HS-27A (cell line): Measurements from ENCODE around the gene OR56A3.

ENCODE experiments used
- DNase-seq: peaks from one replicate; pipeline ENCODE4 v3.0.0-alpha.2; 2012; ENCODE audit warnings: low read depth, missing footprints

The OR56A3 gene

DNA sequence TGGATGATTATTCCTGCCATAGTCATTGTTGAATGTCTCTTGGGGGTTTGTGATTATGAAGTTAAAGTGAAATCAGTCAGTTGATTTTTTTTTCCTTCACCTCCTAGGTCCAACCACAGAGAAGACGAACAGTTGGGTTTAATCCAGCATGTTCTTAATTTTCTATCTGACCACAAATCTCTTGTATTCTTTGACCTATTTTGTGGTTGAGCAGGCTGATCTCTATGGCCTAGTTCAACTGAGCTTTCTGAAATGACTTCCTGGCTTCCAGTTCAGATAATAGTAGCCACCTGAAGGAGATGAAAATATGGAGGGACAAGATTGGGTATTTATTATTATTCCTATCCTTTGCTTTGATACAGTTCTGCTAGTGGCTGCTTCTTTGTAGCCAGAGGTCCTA is 31.5 kb downstream of the OR56A3 start:
- no peak for DNase-seq

DNA sequence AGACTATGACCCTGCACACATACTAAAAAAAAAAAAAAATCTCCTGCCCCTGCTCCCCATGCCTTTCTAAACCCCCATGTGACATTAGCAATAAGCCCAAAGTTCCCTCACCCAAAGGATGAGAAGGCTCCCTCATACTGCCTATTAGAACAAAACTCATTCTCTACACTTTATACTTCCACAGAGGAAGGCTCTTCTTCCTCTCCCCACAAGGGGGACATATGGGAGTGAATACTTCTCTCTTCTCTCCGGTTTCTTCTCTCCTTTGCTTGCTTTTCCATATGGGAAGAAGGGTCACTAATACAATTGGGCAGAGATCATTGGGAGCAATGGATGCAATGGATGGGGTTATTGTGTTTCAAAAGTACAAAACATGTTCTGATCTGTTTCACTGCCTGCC is 41.4 kb downstream of the OR56A3 start:
- DNase-seq = no peak

DNA sequence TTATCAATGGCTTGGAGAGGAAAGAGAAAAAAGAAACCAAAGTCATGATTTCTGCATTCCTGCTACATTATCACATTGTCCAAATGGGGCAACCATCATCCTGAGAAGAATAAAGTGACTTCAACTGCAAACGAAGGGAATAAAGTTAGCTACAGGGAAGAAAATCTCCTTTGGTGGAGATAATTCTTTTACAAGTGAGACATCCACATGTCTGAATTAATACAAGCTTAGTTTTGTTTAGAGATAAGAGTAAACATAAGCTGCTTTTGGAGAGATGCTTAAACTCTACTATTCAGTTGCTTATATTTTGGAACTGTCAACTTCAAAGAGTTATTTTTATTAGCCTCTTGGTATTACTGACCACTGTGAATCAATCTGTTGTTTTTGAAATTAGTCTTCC is 44.8 kb downstream of the OR56A3 start, which contains the start of gene OR52L1:
Gene OR52L1, minus strand, starts transcription at position 101 of the 400 bp plus-strand sequence. Its CDS starts 55 bp downstream, at position 46.
- no peak for DNase-seq

DNA sequence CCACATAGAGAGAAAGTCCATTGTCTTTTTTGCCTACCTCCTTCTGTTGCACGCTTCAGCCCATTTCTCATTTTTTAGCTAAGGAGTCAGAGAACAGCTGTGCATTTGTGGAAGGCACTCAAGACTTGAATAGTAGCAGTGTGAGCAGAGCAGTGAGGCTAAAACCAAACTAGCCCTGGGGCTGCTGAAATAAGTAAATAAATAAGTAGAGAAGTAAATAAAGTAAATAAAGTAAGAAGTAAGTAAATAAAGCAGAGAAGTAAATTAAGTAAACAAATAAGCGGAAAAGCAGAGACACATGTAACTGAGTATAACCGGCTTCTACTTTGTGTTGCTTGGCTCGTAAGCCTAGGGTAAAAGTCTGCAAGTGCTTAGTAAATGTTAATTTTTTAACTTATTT is 47.2 kb downstream of the OR56A3 start:
- no peak for DNase-seq

DNA sequence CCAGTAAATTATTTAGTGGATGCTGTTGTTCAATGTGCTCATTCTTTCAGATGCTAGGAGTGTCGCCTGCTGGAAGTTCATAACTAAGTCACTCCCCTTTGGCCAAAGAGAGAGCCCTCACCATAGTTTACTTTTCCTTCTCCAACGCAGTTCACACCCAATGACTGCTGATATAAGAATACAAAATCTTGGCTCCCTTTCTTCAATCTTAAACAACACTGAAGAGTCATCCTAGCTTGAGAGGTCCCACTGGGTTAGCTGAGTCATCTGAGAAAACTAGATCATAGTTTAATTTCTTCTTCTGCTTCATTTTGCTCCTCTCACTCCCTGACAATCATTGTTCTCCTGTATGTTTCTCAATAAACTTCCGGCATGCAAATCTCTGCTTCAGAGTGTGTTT is 50.1 kb downstream of the OR56A3 start:
- DNase-seq = no peak

DNA sequence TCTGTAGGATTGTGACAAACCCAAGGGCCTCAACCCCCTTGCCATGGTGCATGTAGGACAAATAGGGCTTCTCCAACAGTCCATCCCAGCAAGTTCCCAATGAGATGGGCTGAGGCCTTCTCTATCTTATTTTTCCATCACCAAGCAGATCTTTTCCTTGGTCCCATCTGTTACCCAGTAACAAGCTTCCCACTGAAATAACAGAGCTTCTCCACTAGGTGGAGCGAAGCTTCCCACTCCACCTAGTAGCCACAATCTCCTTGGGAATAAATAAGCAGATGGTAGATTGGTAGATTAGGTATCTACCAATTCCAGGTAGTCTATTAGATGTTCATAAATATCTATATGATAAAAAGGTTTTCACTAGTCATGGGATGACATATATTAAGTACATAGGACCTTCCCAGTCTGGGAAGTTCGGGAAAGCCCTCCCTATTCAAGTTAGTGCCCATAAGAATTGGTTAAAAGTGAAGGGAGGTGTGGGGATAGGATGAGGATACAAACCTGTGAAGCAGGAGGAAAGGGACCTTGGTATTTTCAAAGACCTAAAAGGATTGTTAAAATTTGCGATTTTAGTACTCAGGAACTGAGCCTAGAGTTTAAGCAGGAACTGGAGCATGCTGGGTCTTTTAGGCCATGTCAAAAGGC is 50.7 kb downstream of the OR56A3 start:
- no peak for DNase-seq

DNA sequence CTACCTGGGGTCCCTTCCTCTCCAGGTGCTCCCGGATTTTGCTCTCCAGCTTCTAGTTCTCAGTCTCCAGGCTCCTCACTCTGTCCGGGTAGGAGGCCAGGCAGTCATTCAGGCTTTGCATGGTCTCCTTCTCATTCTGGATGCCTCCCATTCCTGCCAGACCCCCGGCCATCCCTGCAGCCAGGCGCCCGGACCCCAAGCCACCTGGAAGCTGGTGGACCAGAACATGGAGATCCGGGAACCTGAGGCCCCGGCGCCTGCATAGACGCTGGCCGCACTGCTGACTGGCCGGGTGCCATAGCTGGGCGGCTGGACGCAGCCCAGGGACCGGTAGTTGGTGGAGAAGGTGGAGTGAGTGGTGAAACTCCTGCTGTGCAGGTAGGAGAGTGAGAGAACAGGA is 52.7 kb downstream of the OR56A3 start:
- DNase-seq = no peak
